GM19023 (cell line): ENCODE data around the gene RILP.

Source experiments
- ATAC-seq: cut with Tn5 transposase; IDR thresholded peaks from one replicate; pipeline ENCODE4 v1.9.1; 2021; ENCODE audit warnings: mild to moderate bottlenecking, moderate library complexity; ENCODE audit not compliant: unreplicated experiment

Gene RILP

DNA sequence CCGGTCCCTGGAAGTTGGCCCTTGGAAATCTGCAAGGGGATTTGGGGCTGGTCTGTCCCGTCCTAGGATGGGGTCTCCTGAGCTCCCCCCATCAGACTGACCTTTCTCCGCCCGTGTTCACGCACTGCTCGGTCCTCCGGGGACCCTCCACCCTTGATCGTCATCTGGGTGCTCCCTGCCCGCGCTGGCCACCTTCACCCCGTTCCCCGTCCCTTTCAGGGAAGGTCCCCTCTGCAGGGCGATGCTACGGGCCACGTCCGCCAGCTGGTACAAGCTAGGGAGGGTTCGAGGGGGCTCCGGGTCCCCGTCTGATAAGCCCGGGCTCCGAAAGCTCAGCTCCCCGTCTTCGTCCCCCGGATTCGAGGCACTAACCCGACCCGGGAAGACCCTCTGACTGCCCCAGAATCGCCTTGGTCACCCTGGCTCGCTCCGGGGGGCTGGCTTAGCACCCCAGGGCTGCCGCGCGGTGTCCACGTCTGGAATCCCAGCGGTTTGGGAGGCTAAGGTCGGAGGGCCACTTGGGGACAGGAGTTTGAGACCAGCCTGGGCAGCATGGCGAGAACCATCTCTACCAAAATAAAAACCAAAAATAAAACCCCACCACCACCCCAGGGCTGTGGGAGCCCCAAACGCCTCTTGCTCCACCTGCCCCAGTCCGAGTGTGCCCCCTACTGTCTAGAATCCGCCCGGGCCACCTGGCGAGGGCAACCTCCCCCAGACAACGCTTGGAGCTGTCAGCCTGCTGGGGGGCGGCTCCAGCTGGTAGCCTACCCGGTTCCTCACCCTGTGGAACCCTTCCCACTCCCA is 20.0 kb downstream of the RILP start:
- no peak for ATAC-seq

DNA sequence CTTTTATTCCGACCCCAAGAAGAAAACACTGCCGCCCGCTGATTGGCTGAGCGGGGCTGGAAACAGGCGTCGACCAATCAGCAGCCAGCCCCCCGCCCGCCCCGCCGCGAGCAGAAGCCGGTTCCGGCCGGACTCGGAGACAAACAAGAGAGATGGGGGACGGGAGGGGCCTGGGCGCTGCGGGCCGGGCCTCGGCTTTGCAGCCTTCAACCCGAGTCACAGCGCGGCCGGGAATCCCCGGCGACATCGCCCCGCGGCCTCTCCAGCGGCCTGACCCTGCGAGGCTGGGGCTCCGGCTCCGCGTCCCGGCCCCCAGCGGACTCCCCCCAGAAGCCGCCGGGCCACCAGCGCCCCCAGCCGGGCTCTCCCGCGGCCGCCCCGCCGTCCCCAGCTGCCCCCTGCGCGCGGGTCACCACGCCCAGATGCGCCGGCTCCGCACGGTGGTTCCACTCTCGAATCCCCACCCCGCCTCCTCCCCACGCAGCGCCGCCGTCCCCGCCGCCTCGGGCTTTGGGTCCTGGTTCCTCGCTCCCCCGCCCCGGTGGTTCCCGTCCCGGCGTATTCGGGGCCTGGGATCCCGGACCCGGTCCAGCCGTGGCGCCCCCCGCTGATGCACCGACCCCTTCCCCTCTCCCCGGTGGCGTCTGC is 20.7 kb downstream of the RILP start:
- peak; percentile 59 for ATAC-seq

DNA sequence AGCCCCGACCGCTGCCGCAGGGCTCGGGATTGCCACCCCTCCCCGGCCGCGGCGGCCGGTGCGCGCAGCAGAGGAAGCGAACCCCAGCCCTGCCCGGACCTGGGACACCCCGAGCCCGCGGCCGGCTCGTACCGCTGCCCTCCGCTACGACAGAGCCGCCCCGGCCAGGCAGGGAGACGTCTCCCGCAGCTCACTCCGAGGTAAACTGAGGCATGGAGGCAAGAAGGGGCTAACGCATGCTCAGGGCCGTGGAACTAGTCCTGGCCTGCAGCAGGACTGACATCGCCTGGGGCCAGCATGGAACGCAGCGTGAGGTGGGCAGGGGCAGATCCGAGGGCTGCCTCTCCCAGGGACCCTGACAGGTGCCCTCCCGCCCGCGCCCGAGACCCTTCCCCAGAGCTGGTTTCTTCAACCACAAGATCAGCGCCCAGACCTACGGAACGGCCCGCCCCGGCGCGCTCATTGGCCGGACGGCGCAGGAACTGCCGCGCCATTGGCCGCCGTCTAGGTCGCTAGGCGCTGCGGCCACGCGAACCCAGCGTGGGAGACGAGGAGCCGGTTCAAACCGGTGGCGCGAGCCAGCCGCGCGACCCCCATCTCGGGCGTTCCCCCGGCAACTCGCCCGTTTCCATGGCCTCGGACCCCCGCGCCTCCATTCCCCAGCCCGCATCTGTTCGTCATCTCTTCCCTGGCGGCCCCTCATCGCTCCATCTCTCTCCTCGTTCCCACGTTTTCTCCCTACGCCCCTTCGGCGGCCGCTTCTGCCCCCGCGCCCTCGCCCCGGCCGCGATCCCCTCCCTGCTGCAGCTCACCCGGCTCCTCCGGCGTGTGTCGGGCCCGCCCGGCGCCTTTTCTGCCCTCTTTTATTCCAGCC is 21.4 kb downstream of the RILP start, which contains the start of gene SLC43A2:
TSS of gene SLC43A2 (minus strand) at position 853 of the 874 bp plus-strand sequence. CDS start 960 bp downstream, outside the sequence.
- peak; percentile 67 for ATAC-seq

GRCh38 chr17:1627182-1627981 is 22.3 kb downstream of the RILP start:
- ATAC-seq = no peak

- ATAC-seq = no peak
These were observed 23.3 kb downstream of the RILP start for GRCh38 chr17:1626333-1626732.

DNA sequence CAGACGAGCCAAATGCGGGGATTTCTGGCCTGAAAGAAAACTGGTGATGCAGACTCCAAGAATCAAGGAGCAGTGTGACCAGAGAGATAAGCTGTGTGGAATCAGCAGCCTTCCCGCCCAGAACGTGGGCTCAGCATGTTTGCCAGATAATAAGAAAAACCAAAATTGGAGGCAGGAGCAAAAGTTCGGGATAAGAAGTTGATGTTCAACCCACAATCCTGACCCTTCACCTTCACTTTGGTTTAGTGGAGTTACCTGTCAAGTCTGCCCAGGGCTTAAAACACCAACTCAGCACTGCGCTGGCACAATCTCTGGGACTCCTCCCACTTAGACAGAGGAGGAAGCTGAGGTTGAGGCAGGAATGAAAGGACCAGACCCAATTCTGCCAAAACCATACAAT is 24.1 kb downstream of the RILP start:
- no peak for ATAC-seq

GRCh38 chr17:1625053-1625452 is 24.6 kb downstream of the RILP start:
- no peak for ATAC-seq

DNA sequence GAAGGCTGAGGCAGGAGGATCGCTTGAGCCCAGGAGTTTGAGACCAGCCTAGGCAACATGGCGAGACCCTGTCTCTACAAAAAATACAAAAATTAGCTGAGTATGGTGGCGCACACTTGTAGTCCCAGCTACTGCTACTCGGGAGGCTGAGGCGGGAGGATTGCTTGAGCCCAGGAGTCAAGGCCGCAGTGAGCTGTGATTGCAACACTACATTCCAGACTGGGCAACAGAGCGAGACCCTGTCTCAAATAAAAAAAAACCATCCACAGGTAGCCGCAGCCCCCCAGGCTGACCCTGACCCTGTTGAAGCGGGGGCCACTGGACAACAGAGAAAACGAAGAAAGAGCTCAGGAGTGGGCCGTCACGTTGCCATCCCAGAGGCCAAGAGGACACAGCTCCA is 25.0 kb downstream of the RILP start:
- no peak for ATAC-seq

- no peak for ATAC-seq
These were observed 26.5 kb downstream of the RILP start for GRCh38 chr17:1623057-1623630.

DNA sequence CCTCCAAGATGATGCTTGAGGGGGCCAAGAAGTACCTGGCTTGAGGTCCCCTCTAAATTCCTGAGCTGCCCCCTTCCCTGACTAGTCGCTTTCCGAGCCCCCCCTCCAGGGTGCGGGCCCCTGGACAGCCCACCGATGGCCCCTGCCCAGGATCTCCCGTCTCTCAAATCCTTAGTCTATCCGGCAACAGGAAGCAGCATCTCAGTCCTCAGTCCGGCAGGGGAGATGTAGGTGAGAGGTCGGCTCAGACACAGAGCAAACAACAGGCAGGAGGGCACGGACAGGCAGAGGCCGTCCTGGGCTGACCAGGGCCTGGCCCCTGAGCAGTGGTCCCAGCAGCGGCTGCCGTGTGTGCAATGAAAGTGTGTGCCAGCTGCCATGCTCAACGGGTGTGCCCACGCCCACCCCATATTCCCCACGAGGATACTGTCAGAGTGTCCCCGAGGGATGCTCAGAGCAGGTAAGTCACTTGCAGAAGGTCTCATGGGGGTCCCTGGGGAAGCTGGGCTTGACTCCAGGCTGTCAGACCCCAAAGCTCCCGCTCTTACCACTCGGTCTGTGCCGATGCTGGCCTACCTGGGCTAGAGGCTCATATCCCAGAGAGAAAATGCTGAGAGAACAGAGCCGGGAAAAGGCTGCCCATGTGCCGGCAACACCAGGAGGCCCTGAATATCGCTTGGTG is 28.3 kb downstream of the RILP start:
- no peak for ATAC-seq

DNA sequence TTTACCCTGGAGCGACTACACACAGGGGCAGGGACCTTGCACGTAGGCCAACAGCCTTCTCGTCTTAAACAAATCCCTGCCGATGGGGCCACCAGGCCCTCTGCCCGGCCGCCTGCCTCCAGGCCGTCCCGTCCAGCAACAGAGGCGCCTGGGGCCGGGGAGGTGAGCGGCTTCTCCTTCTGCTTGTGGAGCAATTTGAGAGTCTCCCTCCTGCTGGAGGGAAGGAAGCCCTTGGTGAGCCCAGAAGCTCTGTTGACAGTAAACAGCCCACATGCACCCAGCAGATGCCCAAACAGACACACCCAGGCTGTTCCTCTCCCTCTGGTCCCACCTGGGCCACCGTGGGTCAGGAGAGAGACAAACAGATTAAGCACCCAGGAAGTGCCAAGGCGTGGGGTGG is 29.2 kb downstream of the RILP start:
- ATAC-seq = no peak

- no peak for ATAC-seq
These were observed 32.0 kb downstream of the RILP start for GRCh38 chr17:1617620-1618174.

DNA sequence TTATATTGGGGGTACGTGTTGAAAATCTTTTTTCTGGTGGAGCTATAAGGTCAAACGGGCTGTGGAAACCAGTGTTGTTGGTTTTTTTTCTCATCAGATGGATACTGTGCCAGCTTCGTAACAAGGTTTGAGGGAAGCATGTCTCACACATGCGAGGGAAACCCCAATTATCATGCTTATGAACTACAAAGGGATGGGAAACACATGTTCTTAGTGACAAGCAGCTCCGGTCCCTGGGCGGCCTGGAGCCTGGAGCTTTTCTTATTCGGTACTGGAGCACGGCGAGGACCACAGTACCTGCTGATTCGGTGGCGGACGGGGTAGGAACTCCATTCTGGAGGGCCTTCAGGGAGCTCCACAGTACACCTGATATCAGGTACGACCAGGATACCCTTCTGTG is 33.6 kb downstream of the RILP start:
- ATAC-seq = no peak

- no peak for ATAC-seq
These were observed 37.3 kb downstream of the RILP start for GRCh38 chr17:1612400-1612799.

DNA sequence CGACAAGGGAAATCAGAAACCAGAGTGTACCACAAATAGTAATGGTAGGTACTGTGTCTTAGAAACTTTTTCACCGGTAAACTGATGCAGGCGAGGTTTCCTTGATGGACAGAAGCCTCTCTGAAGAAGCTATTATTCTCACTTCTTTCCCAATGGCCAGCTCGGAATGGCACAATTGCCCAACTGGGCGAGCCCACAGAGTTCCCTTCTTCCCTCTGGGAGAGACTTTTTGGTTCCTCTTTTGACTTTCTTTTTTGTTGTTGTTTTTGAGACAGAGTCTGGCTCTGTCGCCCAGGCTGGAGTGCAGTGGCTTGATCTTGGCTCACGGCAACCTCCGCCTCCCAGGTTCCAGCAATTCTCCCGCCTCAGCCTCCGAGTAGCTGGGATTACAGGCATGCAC is 38.0 kb downstream of the RILP start:
- no peak for ATAC-seq

- no peak for ATAC-seq
These were observed 41.0 kb downstream of the RILP start for GRCh38 chr17:1608676-1609075.

DNA sequence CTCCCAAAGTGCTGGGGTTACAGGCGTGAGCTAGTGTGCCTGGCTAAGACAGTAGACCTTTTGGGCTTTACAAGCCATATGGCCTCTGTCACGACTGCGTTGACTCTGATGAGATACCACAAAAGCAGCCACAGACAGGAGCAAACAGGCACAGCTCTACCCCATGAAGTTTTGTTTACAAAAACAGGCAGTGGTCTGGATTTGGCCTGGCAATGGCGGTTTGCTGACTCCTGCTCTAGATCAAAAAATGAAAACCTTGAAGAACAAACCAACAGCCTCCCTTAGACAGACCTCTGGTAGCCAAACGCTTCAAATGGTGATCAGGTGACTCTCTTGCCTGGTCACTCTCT is 41.7 kb downstream of the RILP start:
- ATAC-seq = peak; percentile 11

DNA sequence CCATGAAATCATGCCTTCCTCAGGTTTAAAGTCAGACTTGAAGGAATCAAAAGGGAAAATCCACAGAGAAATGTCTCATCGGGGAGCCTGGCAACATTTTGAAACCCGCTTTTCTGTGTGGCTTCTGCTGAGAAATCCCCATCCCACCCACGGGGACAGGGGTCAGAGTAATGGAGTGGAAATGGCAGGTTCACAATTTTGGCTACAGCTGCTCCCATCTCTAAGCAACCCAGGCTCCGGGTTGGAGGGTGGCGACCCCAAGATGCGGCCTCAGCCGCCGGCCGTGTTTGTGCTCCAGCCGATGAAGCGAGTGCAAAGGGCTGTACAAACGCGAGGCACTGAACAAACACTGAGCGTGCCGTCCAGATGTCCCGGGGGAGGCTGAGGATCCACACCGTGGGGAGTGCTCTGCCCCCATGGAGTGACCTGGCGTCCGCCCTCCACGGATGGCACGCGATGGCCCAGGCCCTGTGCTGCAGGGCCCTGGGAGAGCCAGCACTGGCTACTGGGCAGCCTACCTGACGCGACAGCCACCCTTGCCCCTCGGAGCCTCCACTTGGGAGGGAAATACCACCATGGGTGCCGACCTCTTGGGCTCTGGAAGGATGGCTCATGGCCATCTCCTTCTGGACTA is 43.2 kb downstream of the RILP start:
- no peak for ATAC-seq
